GM21825 (cell line): Measurements from ENCODE around the gene WWC2.

Experiments
- ATAC-seq: cut with Tn5 transposase; IDR thresholded peaks from one replicate; pipeline ENCODE4 v1.9.1; 2021; ENCODE audit warnings: mild to moderate bottlenecking, moderate library complexity; ENCODE audit not compliant: unreplicated experiment

The WWC2 gene

DNA sequence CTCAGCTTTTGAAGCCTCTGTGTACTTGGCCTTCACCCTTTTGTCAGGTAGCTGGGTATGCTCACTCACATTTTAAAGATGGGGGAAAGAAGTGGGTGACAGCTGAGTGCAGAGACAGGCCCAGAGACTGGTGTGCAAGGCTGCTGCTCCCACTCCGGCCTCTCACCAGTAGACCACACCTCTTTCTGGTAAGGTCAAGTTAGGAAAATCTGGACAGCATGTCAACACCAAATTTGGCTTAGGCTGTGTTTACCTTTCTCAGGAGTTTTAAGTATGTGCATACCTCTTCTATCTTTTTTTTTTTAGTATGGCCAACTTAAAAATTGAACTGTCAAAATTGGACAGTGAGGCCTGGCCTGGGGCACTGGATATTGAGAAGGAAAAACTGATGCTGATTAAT lies 154.4 kb downstream of the WWC2 start:
- ATAC-seq: no peak

DNA sequence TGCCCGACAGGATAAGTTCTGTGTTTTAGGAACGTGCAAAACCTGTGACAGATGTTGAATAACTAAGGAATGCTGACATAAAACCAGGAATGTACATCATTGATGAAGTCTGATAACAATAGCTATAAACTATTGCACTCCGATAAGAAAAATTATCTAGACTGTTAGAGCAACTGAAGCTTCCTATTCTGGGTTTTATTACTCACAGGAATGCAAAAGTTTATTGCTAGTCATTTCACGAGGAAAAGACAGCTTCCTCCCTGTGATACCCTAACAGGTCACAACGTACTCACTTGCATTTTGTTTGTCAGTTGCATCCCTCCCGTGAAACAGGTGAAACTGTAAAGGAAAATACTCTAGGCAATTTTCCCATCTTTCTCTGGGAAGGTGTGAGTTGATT lies 155.1 kb downstream of the WWC2 start:
- no peak for ATAC-seq

DNA sequence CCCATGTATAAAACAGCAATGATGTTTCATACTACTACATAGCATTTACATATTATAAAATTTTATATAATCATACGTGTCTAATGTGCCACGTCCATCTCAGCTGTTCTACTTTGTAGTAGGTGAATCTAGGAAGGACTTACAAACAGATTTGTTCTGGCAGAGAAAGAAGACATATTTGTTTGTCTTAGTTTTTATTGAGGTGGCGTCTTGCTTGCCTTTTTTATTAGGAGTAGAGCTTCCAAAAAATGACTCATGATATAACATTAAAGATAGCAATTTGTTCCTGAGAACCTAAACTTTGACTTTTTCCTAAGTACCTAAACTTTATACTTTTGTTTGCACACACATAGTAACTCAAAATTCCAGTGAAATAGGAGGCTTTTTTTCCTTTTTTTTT lies 156.4 kb downstream of the WWC2 start:
- ATAC-seq: no peak

DNA sequence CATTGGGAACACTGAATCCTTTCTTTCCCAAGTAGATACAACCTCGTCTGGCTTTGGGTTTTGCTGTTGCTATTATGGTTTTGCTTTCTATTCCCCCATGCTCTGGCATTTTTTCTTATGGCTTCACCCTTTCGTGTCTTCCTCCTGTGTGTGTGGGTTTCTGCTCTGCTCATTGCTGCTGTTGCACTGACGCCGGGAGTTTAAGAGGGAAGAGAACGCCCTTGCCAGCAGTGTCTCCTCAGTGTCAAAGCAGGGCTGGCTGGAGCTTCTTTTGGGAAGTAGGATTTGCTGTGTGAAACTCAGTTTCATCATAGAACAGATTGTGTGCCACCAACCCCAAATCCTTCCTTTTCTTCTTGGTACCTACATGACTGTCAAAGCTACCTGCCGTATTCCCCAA lies 157.3 kb downstream of the WWC2 start:
- no peak for ATAC-seq

- ATAC-seq: peak; percentile 69
These were observed 157.8 kb downstream of the WWC2 start for GRCh38 chr4:183256756-183257385.

DNA sequence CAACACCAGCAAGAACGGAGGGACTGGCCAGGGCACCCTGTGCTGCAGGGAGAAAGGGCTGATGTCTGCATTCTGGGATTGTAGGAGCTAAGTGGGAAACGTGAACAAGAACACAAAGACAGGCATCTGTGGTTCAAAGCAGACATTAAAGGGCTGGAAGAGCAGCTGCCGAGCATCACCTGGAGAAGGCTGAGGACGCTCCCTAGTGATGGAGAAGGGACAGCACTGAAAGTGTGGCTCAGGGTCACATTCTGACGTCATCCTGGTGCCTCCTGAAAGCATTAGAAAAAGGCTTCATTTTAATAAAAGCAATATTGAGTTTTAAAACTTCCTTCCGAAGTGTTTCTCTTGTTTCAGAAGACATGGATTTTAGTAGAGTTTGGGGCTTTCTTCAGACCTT lies 158.8 kb downstream of the WWC2 start:
- no peak for ATAC-seq

DNA sequence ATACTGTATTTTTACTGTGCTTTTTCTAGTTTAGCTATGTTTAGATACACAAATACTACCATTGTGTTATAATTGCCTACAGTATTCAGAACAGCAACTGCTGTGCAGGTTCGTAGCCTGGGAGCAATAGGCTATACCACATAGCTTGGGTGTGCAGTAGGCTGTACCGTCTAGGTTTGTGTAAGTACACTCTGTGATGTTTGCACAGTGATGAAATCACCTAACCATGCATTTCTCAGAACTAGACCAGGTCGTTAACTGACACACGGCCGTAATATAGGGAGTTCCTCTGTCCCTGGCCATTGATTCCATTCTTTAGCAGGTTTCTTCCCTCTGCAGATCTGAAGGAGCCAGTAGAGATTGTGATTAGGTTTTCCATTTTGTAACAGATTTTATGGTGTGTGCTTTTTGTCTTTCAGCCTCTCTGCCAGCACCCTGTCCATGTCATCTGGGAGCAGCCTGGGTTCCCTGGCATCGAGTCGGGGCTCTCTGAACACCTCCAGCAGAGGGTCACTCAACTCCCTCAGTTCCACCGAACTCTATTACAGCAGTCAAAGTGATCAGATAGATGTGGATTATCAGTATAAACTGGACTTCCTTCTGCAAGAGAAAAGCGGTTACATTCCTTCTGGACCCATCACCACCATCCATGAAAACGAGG lies 161.6 kb downstream of the WWC2 start:
- ATAC-seq: no peak

- peak; percentile 95 for ATAC-seq
These were observed 163.1 kb downstream of the WWC2 start for GRCh38 chr4:183261953-183262775.

- no peak for ATAC-seq
These were observed 163.7 kb downstream of the WWC2 start for GRCh38 chr4:183262776-183263100.

GRCh38 chr4:183263787-183264386 lies 164.8 kb downstream of the WWC2 start:
- no peak for ATAC-seq

DNA sequence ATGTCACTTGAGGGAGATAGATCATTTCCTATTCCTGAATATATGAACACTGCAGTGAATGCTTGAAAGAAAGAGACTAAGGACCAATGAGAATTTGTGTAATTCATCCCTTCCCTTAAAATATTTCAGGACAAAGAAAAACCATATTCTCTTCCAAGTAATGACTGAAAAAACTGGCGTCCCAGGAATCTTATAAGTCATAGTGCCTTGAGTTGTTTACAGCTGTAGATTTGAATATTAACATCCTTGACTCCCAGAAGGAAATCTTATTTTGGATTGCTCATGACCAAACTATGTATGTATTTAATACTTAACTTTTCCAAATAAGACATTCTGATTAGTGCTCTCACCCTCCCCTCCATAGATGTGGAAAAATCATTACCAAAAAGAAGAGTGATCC lies 165.6 kb downstream of the WWC2 start:
- no peak for ATAC-seq

DNA sequence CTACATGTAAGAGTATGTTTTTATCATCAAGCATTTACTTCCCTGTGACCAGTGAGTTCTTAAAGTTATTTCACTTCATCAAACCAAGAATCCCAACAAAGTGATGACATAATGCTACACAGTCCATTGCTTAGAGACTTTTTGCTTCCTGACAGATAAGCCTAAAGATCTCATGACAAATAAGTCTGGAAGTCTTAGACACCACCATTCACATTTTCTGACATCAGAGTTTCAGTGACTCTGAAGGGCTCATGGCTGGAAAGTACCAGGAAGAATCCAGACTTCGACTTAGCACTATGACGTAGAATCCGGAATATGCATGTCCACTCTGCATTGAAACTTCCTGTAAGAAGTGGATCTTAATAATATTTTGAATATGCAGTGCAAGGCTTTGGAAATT lies 167.3 kb downstream of the WWC2 start:
- ATAC-seq: no peak

GRCh38 chr4:183268556-183268955 lies 169.5 kb downstream of the WWC2 start:
- no peak for ATAC-seq

DNA sequence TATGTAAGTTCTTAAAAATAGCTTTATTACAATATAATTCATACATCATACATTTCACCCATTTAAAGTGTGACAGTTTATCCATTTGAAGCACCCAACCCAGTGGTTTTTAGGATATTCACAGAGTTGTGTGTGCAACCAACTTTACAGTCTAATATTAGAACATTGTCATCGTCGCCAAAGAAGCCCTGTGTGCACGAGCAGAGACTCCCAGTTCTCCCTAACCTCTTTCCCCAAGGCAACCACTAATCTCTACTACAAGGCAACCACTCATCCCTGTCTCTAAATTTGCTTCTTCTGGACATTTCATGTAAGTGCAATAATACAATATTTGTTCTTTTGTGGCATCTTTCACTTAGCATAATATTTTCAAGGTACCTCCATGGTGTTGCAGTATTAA lies 173.3 kb downstream of the WWC2 start:
- no peak for ATAC-seq

- ATAC-seq: no peak
These were observed 177.0 kb downstream of the WWC2 start for GRCh38 chr4:183276106-183276505.

DNA sequence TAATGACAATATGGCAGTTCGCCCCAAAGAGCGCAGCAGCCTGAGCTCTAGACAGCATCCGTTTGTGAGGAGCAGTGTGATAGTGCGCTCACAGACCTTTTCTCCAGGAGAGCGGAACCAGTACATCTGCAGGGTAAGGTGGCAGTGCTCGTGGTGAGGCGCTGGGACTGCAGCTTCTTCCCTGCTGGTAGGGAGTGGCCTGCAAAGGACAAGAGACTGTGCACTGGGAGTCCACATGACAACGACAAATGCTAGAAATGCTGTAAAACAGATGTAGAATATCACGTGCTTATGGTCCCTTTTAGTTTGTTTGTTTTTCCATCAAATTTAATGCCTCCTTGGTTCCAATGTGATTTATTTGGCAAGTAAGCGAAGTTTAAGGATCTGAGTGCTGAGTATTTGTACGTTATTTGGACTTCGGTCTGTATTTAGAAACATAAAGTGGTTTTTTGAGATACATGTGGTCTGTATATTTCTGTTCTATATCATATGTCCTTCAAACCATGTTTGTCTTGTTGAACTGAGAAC lies 185.3 kb downstream of the WWC2 start:
- ATAC-seq: no peak

GRCh38 chr4:183284965-183285364 lies 185.9 kb downstream of the WWC2 start:
- no peak for ATAC-seq

DNA sequence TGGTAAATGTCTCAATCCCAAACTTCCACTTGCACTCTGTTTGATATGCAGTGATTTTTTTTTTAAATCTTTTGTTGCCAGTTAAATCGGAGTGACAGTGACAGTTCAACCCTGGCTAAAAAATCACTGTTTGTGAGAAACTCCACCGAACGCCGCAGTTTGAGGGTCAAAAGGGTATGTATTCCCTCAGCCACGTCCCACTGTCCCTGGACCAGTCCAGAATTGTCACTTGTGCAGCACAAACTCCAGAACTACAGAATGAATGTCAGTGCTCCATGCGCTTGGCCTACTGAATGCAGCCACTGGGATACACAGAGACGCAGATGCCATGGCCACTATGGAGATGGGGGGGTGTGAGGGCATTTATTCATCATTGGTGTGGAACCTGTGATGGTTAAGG lies 186.8 kb downstream of the WWC2 start:
- no peak for ATAC-seq

GRCh38 chr4:183286590-183287308 lies 187.7 kb downstream of the WWC2 start:
- peak; percentile 31 for ATAC-seq

- peak; percentile 85 for ATAC-seq
These were observed 188.2 kb downstream of the WWC2 start for GRCh38 chr4:183287309-183287659.

- ATAC-seq: peak; percentile 79
These were observed 188.6 kb downstream of the WWC2 start for GRCh38 chr4:183287677-183288076.
